GM12892 (cell line): ENCODE data around the gene IMPG2.

ENCODE experiments used
- POLR2A ChIP-seq: IDR thresholded peaks from 2 replicates; pipeline ENCODE4 v1.6.1; 2011; ENCODE audit warnings: low read depth, low read length, control low read depth
- POLR2AphosphoS5 ChIP-seq: IDR thresholded peaks from 2 replicates; pipeline ENCODE4 v1.6.1; 2011; ENCODE audit warnings: low read depth, low read length, control low read depth

DNA sequence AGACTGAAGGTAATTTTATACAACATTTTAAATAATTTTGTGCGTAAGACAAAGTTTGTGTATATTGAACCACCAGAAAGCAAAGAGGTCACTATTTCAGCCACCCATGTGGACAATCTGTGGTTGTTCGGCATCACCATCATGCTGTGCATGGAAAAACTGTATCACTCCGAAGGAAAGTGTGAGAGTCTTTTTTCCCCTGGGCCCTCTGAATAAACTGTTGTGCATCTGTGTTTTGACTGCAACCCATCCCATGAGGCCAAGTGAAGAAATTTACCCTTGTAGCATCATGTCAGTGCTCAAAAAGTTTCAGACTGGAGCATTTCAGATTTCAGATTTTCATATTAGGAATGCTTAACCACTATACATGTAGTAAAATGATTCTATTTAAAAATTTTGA lies 85.3 kb downstream of the IMPG2 start:
- TF ChIP-seq POLR2AphosphoS5 (no peak), POLR2A (no peak)
